Measurements from ENCODE around the gene BAHCC1. TPM values are rescaled to one million over a fixed set of nuclear protein-coding genes. Genes with fewer than 3 reads are reported as not detected.

Gene BAHCC1
- total RNA-seq, 1 donor: 11.2 TPM

GRCh38 chr17:81470270-81470943, 75.2 kb downstream of the BAHCC1 start:
- H3K36me3 ChIP-seq (ENCODE audit: insufficient read depth, low read length): no peaks in the 10 kb centered on the region
- no peak overlapping the region for H3K27ac ChIP-seq (ENCODE audit: low read depth, low read length)
- DNase-seq (ENCODE audit: insufficient read length, low spot score, missing footprints): no peak
- no peak for TF ChIP-seq CTCF (IDR thresholded peaks at IDR 0.05; ENCODE audit: extremely low read depth, low read depth, low read length)
- H3K4me2 ChIP-seq (ENCODE audit: insufficient read depth, low read length): no peak overlapping the region
- no peaks in the 10 kb centered on the region for H4K20me1 ChIP-seq (ENCODE audit: insufficient read depth, low read length)
- H3K4me3 ChIP-seq (ENCODE audit: insufficient read depth, low read length): no peak overlapping the region
- no peaks in the 10 kb centered on the region for H3K9me3 ChIP-seq (ENCODE audit: low read depth, low read length)
- peaks cover 9% of the 10 kb centered on the region for H3K4me1 ChIP-seq (ENCODE audit: insufficient read depth, low read length)
- no peaks in the 10 kb centered on the region for H3K79me2 ChIP-seq (ENCODE audit: insufficient read depth, low read length)
- no peak overlapping the region for H2AFZ ChIP-seq (ENCODE audit: low read length)
- no peaks in the 10 kb centered on the region for H3K27me3 ChIP-seq (ENCODE audit: insufficient read depth, low read length)

GRCh38 chr17:81470944-81471817, 75.9 kb downstream of the BAHCC1 start:
- Histone ChIP-seq H3K4me3 (ENCODE audit: insufficient read depth, low read length) (peak overlapping the region; percentile 59), H3K27ac (ENCODE audit: low read depth, low read length) (no peak overlapping the region), H3K4me2 (ENCODE audit: insufficient read depth, low read length) (peak overlapping the region; percentile 63), H3K27me3 (ENCODE audit: insufficient read depth, low read length) (no peaks in the 10 kb centered on the region), H2AFZ (ENCODE audit: low read length) (peak overlapping the region; percentile 60), H3K4me1 (ENCODE audit: insufficient read depth, low read length) (peaks cover 9% of the 10 kb centered on the region), H3K36me3 (ENCODE audit: insufficient read depth, low read length) (no peaks in the 10 kb centered on the region), H4K20me1 (ENCODE audit: insufficient read depth, low read length) (no peaks in the 10 kb centered on the region), H3K9me3 (ENCODE audit: low read depth, low read length) (no peaks in the 10 kb centered on the region), H3K79me2 (ENCODE audit: insufficient read depth, low read length) (no peaks in the 10 kb centered on the region)
- no peak for TF ChIP-seq CTCF (IDR thresholded peaks at IDR 0.05; ENCODE audit: extremely low read depth, low read depth, low read length)
- DNase-seq (ENCODE audit: insufficient read length, low spot score, missing footprints): no peak

- H3K4me1 ChIP-seq (ENCODE audit: insufficient read depth, low read length): peaks cover 9% of the 10 kb centered on the region
- DNase-seq (ENCODE audit: insufficient read length, low spot score, missing footprints): peak; percentile 100
- H4K20me1 ChIP-seq (ENCODE audit: insufficient read depth, low read length): no peaks in the 10 kb centered on the region
- H3K4me3 ChIP-seq (ENCODE audit: insufficient read depth, low read length): peak overlapping the region; percentile 59
- peak; percentile 49 for TF ChIP-seq CTCF (IDR thresholded peaks at IDR 0.05; ENCODE audit: extremely low read depth, low read depth, low read length)
- H3K79me2 ChIP-seq (ENCODE audit: insufficient read depth, low read length): no peaks in the 10 kb centered on the region
- H3K9me3 ChIP-seq (ENCODE audit: low read depth, low read length): peaks cover 3% of the 10 kb centered on the region
- H3K27me3 ChIP-seq (ENCODE audit: insufficient read depth, low read length): no peaks in the 10 kb centered on the region
- no peak overlapping the region for H3K27ac ChIP-seq (ENCODE audit: low read depth, low read length)
- H3K36me3 ChIP-seq (ENCODE audit: insufficient read depth, low read length): no peaks in the 10 kb centered on the region
- H3K4me2 ChIP-seq (ENCODE audit: insufficient read depth, low read length): peak overlapping the region; percentile 63
- peak overlapping the region; percentile 73 for H2AFZ ChIP-seq (ENCODE audit: low read length)
Observed at GRCh38 chr17:81471818-81472456, 76.7 kb downstream of the BAHCC1 start.

All from osteoblast (primary cell).